NT2/D1 (cell line): Measurements from ENCODE around the gene ALG1L2.
"Not testable (repeated sequence)": the region's sequence is repeated elsewhere in the genome, so short reads cannot be mapped to it uniquely, and the experiment has no call there.

Experiments used
- DNase-seq: peaks from one replicate; pipeline ENCODE4 v3.0.0-alpha.2; 2011; ENCODE audit warnings: low read depth, low spot score
- H3K27me3 ChIP-seq: 2 replicates; pipeline ENCODE4 v1.6.0; 2011; ENCODE audit warnings: mild to moderate bottlenecking; ENCODE audit not compliant: insufficient read length, insufficient read depth
- H3K36me3 ChIP-seq: 2 replicates; pipeline ENCODE4 v1.6.1; 2011; ENCODE audit warnings: mild to moderate bottlenecking, low read length, mixed read lengths; ENCODE audit not compliant: insufficient read depth, insufficient read length
- H3K4me1 ChIP-seq: 2 replicates; pipeline ENCODE4 v1.5.1; 2011; ENCODE audit not compliant: insufficient read depth, insufficient read length
- H3K4me3 ChIP-seq: 2 replicates; pipeline ENCODE4 v1.5.1; 2011; ENCODE audit warnings: low read depth; ENCODE audit not compliant: insufficient read length
- H3K9ac ChIP-seq: 2 replicates; pipeline ENCODE4 v1.6.0; 2011; ENCODE audit warnings: low read depth; ENCODE audit not compliant: insufficient read length
- H3K9me3 ChIP-seq: 2 replicates; pipeline ENCODE4 v1.5.1; 2011; ENCODE audit warnings: mild to moderate bottlenecking, low read length; ENCODE audit not compliant: insufficient read depth

The ALG1L2 gene

DNA sequence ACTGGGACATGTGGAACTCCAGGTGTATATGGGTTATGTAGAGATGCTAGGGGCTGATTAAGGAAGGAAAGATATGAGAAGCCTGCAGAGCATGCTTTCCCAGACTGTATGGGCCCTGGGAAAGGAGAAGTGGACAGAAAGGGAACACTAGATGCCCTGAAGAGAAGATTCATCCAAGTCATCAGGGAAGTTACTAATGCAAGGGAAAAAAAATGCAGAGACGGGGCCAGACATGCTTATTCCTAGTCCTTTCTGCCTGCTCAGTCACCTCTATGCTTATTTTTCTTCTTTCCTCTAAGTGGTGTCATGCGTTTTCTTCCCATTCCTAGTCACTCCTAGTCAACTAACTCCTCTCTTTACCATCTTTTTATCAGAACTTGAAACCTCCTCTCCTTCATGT lies 43.8 kb downstream of the ALG1L2 start:
- not testable (repeated sequence) for DNase-seq, H3K27me3 ChIP-seq, H3K9ac ChIP-seq, H3K36me3 ChIP-seq, H3K9me3 ChIP-seq, H3K4me3 ChIP-seq, H3K4me1 ChIP-seq

DNA sequence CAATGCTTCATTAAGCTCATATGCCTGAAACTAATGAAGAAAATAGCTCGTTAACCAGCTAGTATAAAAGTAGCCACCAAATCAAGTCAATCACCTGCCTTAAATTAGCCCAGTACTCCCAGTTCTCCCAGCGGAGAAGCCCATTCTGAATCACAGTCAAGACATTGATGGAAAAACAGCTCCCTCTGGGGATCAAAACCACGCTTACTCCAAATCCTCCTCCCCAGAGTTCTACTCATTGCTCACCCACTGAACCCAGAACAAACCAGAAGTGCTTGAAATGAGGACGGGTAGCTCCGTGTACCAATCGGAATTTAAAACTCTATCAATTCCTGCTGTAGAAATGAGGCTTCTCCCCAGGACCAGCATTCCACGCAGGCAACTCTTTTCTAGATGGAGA lies 54.7 kb downstream of the ALG1L2 start:
- not testable (repeated sequence) for DNase-seq, H3K4me1 ChIP-seq, H3K27me3 ChIP-seq, H3K4me3 ChIP-seq, H3K9me3 ChIP-seq, H3K9ac ChIP-seq, H3K36me3 ChIP-seq

DNA sequence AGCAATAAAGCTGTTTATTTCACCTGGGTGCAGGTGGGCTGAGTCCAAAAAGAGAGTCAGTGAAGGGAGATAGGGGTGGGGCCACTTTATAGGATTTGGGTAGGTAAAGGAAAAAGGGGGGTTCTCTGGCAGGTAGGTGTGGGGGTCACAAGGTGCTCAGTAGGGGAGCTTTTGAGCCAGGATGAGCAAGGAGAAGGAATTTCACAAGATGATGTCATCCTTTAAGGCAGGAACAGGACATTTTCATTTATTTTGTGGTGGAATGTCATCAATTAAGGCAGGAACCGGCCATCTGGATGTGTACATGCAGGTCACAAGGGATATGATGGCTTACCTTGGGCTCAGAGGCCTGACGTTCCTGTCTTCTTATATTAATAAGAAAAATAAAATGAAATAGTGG lies 56.1 kb downstream of the ALG1L2 start:
- H3K9me3 ChIP-seq, H3K36me3 ChIP-seq, H3K4me3 ChIP-seq, H3K27me3 ChIP-seq, H3K4me1 ChIP-seq, H3K9ac ChIP-seq, DNase-seq: not testable (repeated sequence)

DNA sequence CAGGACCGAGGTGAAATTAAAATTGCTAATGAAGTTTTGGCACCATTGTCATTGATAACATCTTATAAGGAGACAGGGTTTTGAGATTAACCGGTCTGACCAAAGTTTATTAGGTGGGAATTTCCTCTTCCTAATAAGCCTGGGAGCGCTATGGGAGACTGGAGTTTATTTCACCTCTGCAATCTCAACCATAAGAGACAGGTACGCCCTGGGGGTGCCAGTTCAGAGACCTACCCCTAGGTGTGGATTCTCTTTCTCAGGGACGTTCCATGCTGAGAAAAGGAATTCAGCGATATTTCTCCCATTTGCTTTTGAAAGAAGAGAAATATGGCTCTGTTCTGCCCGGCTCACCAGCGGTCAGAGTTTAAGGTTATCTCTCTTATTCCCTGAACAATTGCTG lies 57.4 kb downstream of the ALG1L2 start:
- not testable (repeated sequence) for H3K9ac ChIP-seq, H3K4me1 ChIP-seq, H3K27me3 ChIP-seq, DNase-seq, H3K4me3 ChIP-seq, H3K9me3 ChIP-seq, H3K36me3 ChIP-seq

DNA sequence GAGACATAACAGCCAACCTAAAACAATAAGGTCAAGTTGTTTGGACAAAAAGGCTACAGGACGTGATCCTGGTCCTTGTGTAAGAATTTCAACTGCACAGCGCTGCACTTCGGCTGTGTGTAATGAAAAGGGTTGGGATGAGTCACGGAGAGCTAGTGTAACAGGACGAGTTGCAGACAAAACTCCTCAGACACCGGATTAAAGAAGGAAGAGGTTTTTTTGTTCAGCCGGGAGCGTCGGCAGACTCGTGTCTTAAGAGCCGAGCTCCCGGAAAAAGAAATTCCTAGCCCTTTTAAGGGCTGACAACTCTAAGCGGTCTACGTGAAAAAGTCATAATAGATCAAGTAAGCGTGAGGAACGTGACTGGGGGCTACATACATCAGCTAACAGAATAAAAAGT lies 59.1 kb downstream of the ALG1L2 start:
- H3K36me3 ChIP-seq, DNase-seq, H3K4me1 ChIP-seq, H3K4me3 ChIP-seq, H3K27me3 ChIP-seq, H3K9ac ChIP-seq, H3K9me3 ChIP-seq: not testable (repeated sequence)

DNA sequence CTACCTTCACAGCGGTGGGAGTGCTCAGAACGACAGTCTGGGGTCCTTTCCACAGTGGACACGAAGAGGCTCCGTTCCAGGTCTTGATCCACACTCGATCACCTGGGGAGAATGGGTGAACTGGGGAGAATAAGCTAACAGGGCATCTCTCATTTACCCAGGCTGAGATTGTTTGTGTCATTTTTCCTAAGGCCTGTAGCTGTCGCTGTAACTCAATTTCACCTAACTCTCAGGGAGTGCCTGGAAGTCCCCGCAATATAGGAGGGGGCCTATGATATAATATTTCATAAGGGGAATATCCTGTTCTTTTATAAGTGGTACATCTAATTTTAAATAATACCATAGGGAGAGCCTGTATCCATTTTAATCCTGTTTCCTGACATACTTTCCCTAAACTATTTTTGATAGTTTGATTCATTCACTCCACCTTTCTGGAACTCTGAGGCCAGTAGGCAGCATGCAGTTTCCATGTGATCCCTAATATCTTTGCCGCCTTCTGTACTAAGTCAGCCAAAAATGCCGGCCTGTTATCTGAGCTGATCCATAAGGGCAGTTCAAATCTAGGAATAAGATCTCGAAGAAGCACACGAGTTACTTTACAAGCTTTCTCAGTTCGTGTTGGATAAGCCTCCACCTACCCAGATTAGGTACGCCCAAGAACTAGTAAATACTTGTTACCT lies 62.2 kb downstream of the ALG1L2 start:
- not testable (repeated sequence) for H3K4me3 ChIP-seq, H3K9ac ChIP-seq, H3K4me1 ChIP-seq, H3K27me3 ChIP-seq, H3K36me3 ChIP-seq, H3K9me3 ChIP-seq, DNase-seq

DNA sequence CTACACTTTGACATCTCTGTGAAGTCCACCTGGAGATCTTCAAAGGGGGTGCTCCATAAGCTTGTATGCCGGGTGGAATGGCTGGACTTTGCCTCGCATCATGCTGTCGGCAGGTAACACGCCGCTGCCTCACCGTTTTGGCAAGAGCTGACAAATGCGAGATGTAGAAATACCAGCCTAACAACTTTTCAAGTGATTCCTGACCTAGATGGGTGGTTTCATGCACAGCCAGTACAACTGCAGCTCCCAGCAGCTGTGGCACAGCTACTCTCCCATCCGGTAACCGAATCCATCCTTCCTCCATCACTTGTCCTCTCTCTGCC lies 62.7 kb downstream of the ALG1L2 start:
- H3K27me3 ChIP-seq, H3K4me1 ChIP-seq, H3K9me3 ChIP-seq, DNase-seq, H3K4me3 ChIP-seq, H3K36me3 ChIP-seq, H3K9ac ChIP-seq: not testable (repeated sequence)

DNA sequence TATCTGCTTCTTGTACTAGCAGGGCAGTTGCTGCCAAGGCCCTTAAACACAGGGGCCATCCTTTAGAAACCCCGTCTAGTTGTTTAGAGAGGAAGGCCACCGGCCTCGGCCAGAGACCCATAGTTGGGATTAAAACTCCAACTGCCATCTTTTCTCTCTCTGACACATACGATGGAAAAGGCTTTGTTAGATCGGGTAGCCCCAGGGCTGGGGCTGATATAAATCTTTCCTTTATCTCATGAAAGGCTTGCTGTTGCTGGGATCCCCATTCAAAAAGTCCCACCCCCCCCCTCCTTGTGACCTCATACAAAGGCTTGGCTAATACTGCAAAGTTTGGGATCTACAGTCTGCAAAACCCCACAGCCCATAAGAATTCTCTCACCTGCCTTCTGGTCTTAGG lies 63.8 kb downstream of the ALG1L2 start:
- not testable (repeated sequence) for H3K4me3 ChIP-seq, H3K9me3 ChIP-seq, H3K4me1 ChIP-seq, H3K36me3 ChIP-seq, DNase-seq, H3K27me3 ChIP-seq, H3K9ac ChIP-seq

DNA sequence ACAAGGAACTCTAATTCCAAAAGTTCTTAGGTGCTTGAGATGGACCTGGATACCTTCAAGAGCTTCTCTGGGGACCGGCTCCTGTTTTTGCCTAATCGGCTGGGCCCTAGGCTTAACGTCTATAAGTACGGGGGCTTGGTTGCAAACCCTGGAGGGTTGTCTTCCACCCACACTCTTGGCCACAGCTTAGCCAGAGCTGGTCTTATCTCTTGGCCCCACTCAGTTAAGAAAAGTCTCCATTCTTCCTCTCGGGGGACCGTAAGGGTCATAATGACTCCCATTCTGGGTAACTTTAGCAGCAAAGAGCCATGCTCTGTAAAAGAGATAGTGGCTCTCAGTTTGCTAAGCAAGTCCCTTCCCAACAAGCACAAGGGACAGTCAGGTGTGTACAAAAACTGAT lies 64.8 kb downstream of the ALG1L2 start:
- DNase-seq, H3K4me3 ChIP-seq, H3K4me1 ChIP-seq, H3K9ac ChIP-seq, H3K9me3 ChIP-seq, H3K27me3 ChIP-seq, H3K36me3 ChIP-seq: not testable (repeated sequence)
